Upper lobe of left lung (tissue), 6 donors: Measurements from ENCODE around the gene ZNF648. TPM values are rescaled to one million over a fixed set of nuclear protein-coding genes. Genes with fewer than 3 reads are reported as not detected.

ENCODE experiments used
- ATAC-seq, 2 donors: fragments of 200-7000 bp; cut with Tn5 transposase; one replicate each; pipeline ENCODE4 v1.9.1; 2022; ENCODE audit warnings: mild to moderate bottlenecking in 2 of 2, moderate library complexity in 2 of 2; ENCODE audit not compliant: low FRiP score in 2 of 2
- DNase-seq, 2 donors: peaks; one replicate each; pipeline ENCODE4 v3.0.0-alpha.2; 2019 to 2020
- H3K27ac ChIP-seq, 4 donors: fragments of 200-600 bp; sonication (generic); one replicate each; pipeline ENCODE4 v1.5.1; 2016 to 2019
- H3K27me3 ChIP-seq, 4 donors: fragments of 200-600 bp; sonication (generic); one replicate each; pipeline ENCODE4 v1.5.1; 2017 to 2019
- H3K36me3 ChIP-seq, 4 donors: fragments of 200-600 bp; sonication (generic); one replicate each; pipeline ENCODE4 v1.5.1; 2016 to 2019
- H3K4me1 ChIP-seq, 4 donors: fragments of 200-600 bp; sonication (generic); one replicate each; pipeline ENCODE4 v1.5.1; 2018 to 2019
- H3K4me3 ChIP-seq, 4 donors: fragments of 200-600 bp; sonication (generic); one replicate each; pipeline ENCODE4 v1.5.1; 2017 to 2019; ENCODE audit warnings: mild to moderate bottlenecking in 2 of 4, moderate library complexity in 1 of 4
- H3K9me3 ChIP-seq, 4 donors: fragments of 200-600 bp; sonication (generic); one replicate each; pipeline ENCODE4 v1.5.1; 2018 to 2019
- CTCF ChIP-seq, 6 experiments: fragments of 450-650 bp in 4 of 6; fragments of 200-600 bp in 2 of 6; sonication (generic) in 2 of 6; IDR thresholded peaks; one replicate each; pipeline ENCODE4 v1.5.1; 2016 to 2019; ENCODE audit warnings: antibody characterized with exemption in 6 of 6
- EP300 ChIP-seq, 4 donors: sonication (generic); formaldehyde crosslinking; IDR thresholded peaks; one replicate each; pipeline ENCODE4 v1.5.1; 2017; ENCODE audit warnings: antibody characterized with exemption in 4 of 4, control low read depth in 2 of 4
- POLR2A ChIP-seq, 4 donors: fragments of 450-650 bp; IDR thresholded peaks; one replicate each; pipeline ENCODE4 v1.5.1; 2016 to 2017; ENCODE audit warnings: antibody characterized with exemption in 4 of 4, mild to moderate bottlenecking in 2 of 4
- POLR2AphosphoS5 ChIP-seq, 2 donors: sonication (generic); formaldehyde crosslinking; IDR thresholded peaks; one replicate each; pipeline ENCODE4 v1.5.1; 2017; ENCODE audit warnings: antibody characterized with exemption in 2 of 2
- WGBS, 2 donors: methylation state at CpG; one replicate each; pipeline ENCODE4 v1.1.5; 2017 to 2018; 5-methylcytosine and 5-hydroxymethylcytosine counted together
- total RNA-seq, 6 donors: library from RNA; depleted of rRNA in 4 of 6; stranded (reverse); fragments of >200 nt in 4 of 6; gene quantifications; one replicate each; pipeline versions ENCODE4 v1.1.0 to v1.2.1, GENCODE V29; 2016 to 2021
- donor health status: DM: no; HTN: no; CAD: no; lungs with moderate emphysema.
- donor health status: DM: no; HTN: yes; CAD: no; lungs with severe emphysema.

The ZNF648 gene
- total RNA-seq = 1 to 10 TPM in 1 of 6 donors, under 1 TPM in 3, not detected in 2; 0.15 to 1.0 (median 0.36) TPM

- Histone ChIP-seq H3K4me3 (no peak within 1 kb of the TSS), H3K27me3 (no peaks in the 10 kb centered on the region), H3K36me3 (no peaks in the 10 kb centered on the region), H3K9me3 (no peaks in the 10 kb centered on the region), H3K4me1 (peaks cover 0 to 6% (median 0%) of the 10 kb centered on the region in 4 donors), H3K27ac (no peak within 1 kb of the TSS)
- TF ChIP-seq EP300 (IDR thresholded peaks at IDR 0.05) = no peak
- 26 to 44% methylated on average over 4 of the region's 4 CpGs for WGBS, 2 donors
- no peak for DNase-seq
- ATAC-seq = no peak
Measured at GRCh38 chr1:182061594-182061993, at the start of gene ZNF648. Gene ZNF648 (minus strand): TSS chr1:182061712. CDS start chr1:182058010, 3,702 bp downstream.

GRCh38 chr1:182110635-182111034, 49.1 kb upstream of the ZNF648 start:
- Histone ChIP-seq H3K9me3 (no peaks in the 10 kb centered on the region), H3K27ac (no peak overlapping the region), H3K4me3 (no peak overlapping the region), H3K36me3 (no peaks in the 10 kb centered on the region), H3K27me3 (no peaks in the 10 kb centered on the region), H3K4me1 (peaks cover 0 to 6% (median 2%) of the 10 kb centered on the region in 4 donors)
- no peak for ATAC-seq
- TF ChIP-seq EP300 (IDR thresholded peaks at IDR 0.05) = no peak
- no peak for TF ChIP-seq CTCF (IDR thresholded peaks at IDR 0.05)
- TF ChIP-seq POLR2A (IDR thresholded peaks at IDR 0.05) = no peak
- no peak for TF ChIP-seq POLR2AphosphoS5 (IDR thresholded peaks at IDR 0.05)
- DNase-seq = no peak
- WGBS, 2 donors = 85 to 89% methylated on average over 6 of the region's 6 CpGs

- WGBS, 2 donors = 100% methylated on average over 3 of the region's 3 CpGs
- H3K4me1 ChIP-seq = peaks cover 0 to 6% (median 2%) of the 10 kb centered on the region in 4 donors
- no peak overlapping the region for H3K27ac ChIP-seq
- ATAC-seq (no peak), DNase-seq (no peak)
- no peaks in the 10 kb centered on the region for H3K27me3 ChIP-seq
- H3K9me3 ChIP-seq = no peaks in the 10 kb centered on the region
- TF ChIP-seq POLR2AphosphoS5 (IDR thresholded peaks at IDR 0.05) (no peak), EP300 (IDR thresholded peaks at IDR 0.05) (no peak), CTCF (IDR thresholded peaks at IDR 0.05) (no peak), POLR2A (IDR thresholded peaks at IDR 0.05) (no peak)
- H3K4me3 ChIP-seq = no peak overlapping the region
- H3K36me3 ChIP-seq = no peaks in the 10 kb centered on the region
Measured at GRCh38 chr1:182109771-182110170, 48.3 kb upstream of the ZNF648 start.

- ATAC-seq (no peak), DNase-seq (no peak)
- no peaks in the 10 kb centered on the region for H3K36me3 ChIP-seq
- 90 to 98% methylated on average over 2 of the region's 2 CpGs for WGBS, 2 donors
- no peak overlapping the region for H3K4me3 ChIP-seq
- TF ChIP-seq EP300 (IDR thresholded peaks at IDR 0.05) (no peak), CTCF (IDR thresholded peaks at IDR 0.05) (no peak), POLR2AphosphoS5 (IDR thresholded peaks at IDR 0.05) (no peak), POLR2A (IDR thresholded peaks at IDR 0.05) (no peak)
- no peaks in the 10 kb centered on the region for H3K27me3 ChIP-seq
- H3K27ac ChIP-seq = no peak overlapping the region
- H3K9me3 ChIP-seq = no peaks in the 10 kb centered on the region
- H3K4me1 ChIP-seq = no peaks in the 10 kb centered on the region
Measured at GRCh38 chr1:182107209-182107608, 45.7 kb upstream of the ZNF648 start.

- TF ChIP-seq POLR2A (IDR thresholded peaks at IDR 0.05) = no peak
- TF ChIP-seq POLR2AphosphoS5 (IDR thresholded peaks at IDR 0.05) = no peak
- TF ChIP-seq CTCF (IDR thresholded peaks at IDR 0.05) = no peak
- TF ChIP-seq EP300 (IDR thresholded peaks at IDR 0.05) = no peak
- Histone ChIP-seq H3K27me3 (no peaks in the 10 kb centered on the region), H3K4me3 (no peak overlapping the region), H3K9me3 (peaks cover 0 to 3% (median 0%) of the 10 kb centered on the region in 4 donors), H3K36me3 (no peaks in the 10 kb centered on the region), H3K4me1 (no peaks in the 10 kb centered on the region), H3K27ac (no peak overlapping the region)
- WGBS, 2 donors = 68 to 75% methylated on average over 3 of the region's 3 CpGs
- DNase-seq = no peak
- no peak for ATAC-seq
Measured at GRCh38 chr1:182102043-182102416, 40.5 kb upstream of the ZNF648 start.
